Fibroblast of skin of back (primary cell): Measurements from ENCODE around the gene PAPSS2. TPM values are rescaled to one million over a fixed set of nuclear protein-coding genes. Genes with fewer than 3 reads are reported as not detected.
"Not testable (repeated sequence)": the region's sequence is repeated elsewhere in the genome, so short reads cannot be mapped to it uniquely, and the experiment has no call there.

Experiments used
- DNase-seq: peaks from one replicate; pipeline ENCODE4 v3.0.0-alpha.2; 2013
- polyA plus RNA-seq, 2 experiments: library from polyadenylated mRNA; unstranded; fragments of 120-200 nt; gene quantifications; one replicate each; pipeline ENCODE4 v1.2.1, GENCODE V29; 2013; ENCODE audit not compliant: insufficient read length in 2 of 2

PAPSS2 gene
- 49.8 TPM for polyA plus RNA-seq (2013, experiment 1 of 2; ENCODE audit: insufficient read length)
- polyA plus RNA-seq (2013, experiment 2 of 2; ENCODE audit: insufficient read length) = 48.9 TPM

DNA sequence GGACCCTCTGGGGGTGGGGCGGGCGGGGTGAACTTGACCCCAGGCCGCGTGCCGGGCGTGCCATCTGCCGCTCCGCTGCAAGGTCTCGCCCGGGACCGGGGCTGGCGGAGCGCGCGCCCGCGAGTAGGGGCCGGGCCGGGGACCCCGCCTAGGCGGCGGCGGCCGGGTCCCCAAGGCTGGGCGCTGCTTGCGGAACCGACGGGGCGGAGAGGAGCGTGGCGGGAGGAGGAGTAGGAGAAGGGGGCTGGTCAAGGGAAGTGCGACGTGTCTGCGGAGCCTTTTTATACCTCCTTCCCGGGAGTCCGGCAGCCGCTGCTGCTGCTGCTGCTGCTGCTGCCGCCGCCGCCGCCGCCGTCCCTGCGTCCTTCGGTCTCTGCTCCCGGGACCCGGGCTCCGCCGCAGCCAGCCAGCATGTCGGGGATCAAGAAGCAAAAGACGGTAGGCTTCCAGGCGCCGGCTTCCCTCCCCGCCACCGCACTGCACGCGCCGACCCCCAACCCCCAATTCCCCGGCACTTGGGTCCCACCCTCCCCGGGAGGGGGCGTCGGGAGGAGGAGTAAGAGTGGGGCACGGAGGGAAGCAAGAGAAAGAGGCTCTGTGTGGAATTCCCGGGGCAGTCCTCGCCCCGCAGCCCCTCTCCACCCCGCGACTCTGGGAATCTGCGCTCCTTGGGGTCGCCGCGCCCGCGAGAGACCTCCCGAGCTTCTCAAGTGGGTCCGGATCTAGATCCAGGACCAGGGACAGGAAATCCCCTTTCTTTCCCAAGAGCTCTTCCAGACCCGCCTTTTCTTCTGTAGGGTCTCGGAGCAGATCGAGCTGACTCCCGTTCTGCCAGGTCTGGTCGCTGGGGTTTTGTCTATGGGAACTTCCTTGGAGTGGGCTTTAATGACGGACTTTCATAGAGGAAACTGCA is at the start of gene PAPSS2:
Gene PAPSS2, plus strand, starts transcription at position 308 of the 913 bp plus-strand sequence. Its CDS starts 104 bp downstream, at position 412.
- DNase-seq = peak; percentile 76

DNA sequence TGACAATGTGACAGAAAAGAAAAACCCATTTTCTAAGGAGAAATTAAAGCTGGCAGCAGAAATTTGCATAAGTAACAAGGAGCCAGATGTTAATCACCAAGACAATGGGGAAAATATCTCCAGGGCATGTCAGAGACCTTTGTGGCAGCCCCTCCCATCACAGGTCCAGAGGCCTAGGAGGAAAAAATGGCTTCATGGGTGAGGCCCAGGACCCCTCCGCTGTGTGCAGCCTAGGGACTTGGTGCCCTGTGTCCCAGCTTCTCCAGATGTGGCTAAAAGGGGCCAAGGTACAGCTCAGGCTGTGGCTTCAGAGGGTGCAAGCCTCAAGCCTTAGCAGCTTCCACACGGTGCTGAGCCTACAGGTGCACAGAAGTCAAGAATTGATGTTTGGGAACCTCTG is 48.3 kb upstream of the PAPSS2 start:
- DNase-seq = not testable (repeated sequence)

DNA sequence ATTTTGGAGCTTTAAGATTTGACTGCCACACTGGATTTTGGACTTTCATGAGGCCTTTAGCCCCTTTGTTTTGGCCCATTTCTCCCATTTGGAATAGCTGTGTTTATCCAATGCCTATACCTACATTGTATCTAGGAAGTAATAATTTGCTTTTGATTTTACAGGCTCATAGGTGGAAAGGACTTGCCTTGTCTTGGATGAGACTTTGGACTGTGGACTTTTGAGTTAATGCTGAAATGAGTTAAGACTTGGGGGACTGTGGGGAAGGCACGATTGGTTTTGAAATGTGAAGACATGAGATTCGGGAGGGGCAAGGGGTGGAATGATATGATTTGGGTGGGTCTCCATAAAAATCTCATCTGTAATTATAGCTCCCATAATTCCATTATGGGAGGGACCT is 47.6 kb upstream of the PAPSS2 start:
- no peak for DNase-seq

DNA sequence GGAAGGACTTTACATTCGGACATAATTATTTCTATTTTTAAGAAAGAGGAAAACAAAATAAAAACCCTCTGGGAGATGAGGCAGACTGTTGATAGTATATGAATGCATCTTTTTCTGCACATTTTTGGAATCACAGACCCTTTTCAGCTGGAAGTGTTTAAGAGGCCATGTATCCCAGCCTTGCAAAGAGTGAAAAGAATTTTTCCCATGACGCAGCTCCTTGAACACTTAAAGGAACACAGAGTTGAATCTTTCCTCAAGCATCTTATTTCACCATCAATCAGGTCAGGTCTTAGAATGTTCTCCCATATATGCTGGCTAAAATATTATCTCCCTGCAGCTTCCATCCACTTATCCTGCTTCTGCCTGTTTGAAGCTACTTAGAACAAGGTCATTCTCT is 45.9 kb upstream of the PAPSS2 start:
- peak; percentile 33 for DNase-seq

DNA sequence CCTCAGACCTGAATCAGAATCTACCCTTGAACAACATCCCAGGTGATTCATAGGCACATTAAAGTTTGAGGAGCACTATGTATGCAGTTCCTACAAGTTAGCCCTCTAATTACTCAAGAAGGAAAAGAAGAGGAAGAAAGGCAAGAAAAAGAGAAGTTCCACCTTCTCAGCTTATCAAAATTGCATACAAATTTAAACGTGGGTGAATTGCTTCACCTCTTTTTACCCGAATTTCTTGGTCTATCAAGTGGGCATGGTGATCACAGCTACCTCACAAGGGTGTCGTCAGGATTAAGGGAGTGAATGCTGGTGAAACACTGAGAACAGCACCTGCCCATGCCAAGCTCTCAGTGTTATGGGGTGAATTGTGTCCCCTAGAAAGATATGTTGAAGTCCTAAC is 43.8 kb upstream of the PAPSS2 start:
- DNase-seq = no peak

DNA sequence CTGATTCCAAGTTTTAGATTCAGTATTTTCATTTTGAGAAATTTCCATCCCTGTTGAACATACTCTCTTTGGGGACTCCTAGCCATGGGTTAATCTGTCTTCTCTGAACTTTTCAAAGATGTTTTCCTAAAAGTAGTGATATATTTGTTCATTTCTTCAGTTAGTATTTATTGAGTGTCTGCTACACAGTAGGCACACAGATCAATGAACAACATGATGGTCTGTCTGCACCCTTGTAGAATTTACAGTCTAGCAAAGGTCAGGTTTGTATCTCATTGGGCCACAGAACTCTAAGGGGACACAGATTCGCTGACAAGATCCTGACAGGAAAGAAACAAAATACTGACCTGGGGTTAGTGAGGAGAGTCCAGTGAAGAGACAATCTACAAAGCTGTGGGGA is 42.2 kb upstream of the PAPSS2 start:
- no peak for DNase-seq

DNA sequence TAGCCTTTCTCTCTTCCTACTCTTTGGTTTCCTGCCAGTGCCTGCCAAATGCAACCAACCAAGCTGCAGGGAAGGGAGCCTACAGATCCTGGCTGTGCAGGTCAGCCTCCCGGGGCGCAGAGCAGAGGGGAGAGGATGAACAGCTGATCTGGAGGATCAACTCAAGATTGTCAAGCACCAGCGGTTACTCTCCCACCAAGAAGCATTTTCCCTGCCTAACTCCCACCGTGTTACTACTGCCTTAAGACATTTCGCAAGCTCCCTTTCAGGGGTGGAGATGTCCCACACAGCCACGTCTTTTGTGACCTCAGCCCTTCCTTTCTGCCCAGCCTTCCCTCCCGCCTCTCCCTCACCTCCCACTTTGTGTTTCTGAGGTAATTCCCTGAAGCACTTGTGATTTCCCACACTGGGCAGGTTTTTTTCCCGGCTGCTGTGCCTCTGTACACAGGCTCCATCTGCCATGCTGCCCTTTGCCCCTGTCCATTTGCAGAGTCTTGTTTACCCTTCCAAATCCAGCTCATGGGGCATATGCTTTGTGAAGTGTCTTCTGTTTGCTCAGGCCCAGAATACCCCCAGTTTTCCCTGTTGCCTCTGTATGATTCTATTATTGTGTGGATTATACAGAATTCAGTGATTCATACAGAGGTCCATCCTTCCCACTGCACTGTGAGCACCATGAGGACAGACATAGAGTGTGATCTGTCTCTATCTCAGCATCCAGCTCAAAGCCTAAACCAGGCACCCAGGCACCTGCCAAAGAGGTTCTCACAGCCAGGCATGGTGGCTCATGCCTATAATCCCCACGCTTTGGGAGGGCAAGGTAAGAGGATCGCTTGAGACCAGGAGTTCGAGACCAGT is 40.9 kb upstream of the PAPSS2 start:
- no peak for DNase-seq

DNA sequence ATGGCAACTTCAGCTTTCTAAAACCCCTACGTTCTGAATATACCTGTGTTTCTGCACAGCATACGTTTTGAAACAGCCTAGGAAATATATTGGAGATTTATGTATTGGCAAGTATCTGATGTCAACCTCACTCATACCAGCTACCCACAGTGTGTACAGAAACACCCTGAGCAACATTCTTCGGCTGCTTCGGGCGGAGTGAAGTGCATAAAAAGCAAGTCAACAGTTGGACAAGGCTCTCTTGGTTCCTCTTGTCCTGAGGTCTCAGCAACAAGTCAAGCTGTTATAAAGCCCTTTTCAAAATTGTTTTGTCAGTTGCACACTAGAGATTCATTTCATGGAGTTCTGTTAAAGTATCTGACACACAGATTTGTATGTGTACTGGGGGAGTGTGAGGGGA is 40.0 kb upstream of the PAPSS2 start:
- no peak for DNase-seq

DNA sequence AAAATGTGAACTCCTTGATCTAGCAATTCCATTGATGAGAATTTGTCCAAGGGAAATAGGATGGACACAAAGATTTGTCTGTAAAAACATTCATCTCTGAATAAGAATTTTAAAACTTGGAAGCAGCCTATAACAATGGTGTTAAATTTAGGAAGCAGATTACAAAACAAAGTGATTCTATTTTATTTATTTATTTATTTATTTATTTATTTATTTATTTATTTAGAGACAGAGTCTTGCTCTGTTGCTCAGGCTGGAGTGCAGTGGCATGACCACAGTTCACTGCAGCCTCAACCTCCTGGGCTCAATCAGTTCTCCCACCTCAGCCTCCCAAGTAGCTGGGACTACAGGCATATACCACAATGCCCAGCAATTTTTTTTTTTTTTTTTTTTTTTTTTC is 38.2 kb upstream of the PAPSS2 start:
- not testable (repeated sequence) for DNase-seq

DNA sequence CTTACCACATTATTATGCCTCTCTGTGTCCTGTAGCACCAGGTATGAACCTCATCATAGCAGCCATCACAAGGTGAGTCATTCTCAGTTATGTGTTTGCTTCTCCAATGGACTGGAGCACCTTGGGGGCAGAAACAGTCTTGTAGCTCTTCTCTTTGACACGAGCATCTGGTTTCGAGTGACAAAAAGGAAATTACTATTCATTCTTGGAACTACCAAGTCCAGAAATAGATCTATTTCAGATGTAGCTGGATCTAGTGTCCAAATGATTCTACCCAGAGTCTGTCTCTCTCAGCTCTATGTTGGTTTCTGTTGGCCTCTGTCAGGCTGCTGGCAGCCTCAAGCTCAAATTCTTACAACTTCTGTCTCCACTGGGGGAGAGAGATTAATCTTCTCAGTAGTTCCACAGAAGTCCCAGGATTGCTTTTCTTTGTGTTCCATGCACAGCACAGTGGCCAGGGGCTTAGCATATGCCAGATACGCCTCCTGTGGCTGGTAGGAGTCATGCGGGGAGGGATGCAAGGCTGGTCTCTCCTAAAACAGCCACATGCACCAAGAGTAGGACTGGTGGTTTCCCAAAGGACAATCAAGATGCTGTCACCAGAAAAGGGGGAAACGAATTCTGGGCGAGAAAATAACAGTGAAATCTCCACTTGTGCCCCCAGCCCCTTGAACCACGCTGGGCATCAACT is 37.2 kb upstream of the PAPSS2 start:
- DNase-seq = no peak

DNA sequence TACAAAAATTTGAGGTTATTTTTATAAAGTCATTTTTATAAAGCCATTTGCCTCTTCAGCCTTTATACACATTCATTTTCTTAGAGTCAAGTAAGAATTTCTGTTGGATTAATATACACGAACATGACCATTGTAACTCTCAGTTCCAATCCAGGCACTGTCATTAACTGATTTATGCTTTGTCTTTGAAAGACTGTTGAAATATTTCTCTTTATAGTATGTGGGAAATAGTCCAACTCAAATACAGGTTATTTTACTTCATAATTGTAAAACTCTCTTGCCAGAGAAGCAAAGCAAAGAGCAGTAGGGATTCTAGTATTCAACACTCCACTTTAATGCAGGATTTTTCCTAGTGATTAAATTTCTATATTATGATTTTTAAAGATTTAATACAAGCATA is 36.5 kb upstream of the PAPSS2 start:
- no peak for DNase-seq

DNA sequence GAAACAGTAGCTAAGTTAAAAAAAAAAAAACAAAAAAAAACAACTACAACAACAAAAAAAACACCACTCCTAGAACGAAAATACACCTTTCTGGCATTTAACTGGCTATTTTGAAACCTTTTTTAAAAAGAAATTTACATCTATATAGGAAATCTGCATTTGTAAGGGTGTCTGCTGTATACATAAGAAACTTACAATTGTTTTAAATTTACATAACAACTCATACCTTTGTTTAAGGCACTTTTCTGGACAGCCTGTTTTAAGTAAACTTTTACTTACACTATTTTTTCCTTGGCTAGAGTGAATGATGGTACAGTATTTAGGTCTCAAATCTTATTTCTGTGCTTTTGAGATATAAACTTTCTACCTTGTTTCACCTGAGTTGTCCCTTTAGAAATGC is 34.0 kb upstream of the PAPSS2 start:
- no peak for DNase-seq

DNA sequence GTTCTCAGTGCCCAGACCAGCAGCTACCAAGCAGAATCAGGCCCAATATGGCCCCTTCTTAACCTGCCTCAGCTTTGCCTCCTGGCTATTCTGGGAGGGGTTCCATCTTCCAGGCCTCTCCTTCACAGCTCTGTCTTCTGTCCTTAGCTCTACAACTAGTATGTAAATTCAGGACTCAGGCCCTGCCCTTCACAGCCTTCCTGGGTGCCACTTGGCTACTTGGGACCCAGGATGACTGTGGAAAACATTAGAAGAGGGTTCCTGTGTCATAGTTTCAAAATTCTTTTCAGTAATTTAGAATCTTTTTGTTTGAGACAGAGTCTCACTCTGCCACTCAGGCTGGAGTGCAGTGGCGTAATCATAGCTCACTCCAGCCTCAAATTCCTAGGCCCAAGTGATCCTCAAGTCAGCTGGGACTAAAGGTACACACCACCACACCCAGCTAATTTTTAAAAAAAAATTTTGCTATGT is 33.2 kb upstream of the PAPSS2 start:
- DNase-seq = no peak

DNA sequence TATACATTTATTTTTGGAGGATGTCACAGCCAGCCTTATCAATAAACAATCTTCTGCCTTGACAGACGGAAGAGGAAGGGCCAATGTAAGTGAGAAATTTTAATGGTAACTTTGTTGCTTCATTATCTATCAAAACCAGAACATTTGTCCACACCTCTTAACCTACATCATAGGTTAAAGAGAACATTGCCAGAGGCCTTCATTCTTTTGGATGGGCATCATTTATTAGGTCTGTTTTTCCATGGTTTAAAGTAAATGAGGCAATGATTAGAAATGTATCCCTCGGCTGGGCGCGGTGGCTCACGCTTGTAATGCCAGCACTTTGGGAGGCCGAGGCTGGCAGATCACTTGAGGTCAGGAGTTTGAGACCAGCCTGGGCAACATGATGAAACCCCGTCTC is 29.5 kb upstream of the PAPSS2 start:
- DNase-seq = no peak

DNA sequence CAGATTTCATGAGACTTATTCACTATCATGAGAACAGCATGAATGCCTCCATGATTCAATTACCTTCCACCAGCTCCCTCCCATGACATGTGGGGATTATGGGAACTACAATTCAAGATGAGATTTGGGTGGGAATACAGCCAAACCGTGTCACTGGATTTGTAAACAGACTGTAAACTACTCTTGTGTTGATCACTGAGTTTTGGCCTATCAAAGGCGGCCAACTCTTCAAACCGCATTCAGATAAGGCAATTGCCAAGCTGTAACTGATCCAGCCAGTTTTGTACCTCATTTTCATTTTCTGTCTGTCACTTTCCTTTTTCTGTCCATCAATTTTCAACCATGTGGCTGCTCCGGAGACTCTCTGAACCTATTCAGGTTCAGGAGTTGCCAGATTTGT is 27.2 kb upstream of the PAPSS2 start:
- DNase-seq = no peak

DNA sequence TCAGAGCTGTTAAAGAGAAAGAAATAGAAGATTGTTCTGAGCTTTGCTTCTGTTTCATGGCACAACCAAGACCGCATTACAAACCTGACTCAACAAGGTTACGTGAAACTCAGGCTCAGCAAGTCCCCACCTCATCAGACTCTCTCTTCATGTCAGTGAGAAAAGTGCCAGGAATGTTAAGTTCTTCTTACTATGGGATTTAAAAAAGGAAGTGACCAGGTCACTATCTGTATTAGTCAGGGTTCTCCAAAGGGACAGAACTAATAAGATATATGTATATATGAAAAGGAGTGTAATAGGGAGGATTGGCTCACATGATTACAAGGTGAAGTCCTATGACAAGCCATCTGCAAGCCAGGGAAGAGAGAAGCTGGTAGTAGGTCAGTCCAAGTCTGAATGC is 25.4 kb upstream of the PAPSS2 start:
- DNase-seq = no peak

DNA sequence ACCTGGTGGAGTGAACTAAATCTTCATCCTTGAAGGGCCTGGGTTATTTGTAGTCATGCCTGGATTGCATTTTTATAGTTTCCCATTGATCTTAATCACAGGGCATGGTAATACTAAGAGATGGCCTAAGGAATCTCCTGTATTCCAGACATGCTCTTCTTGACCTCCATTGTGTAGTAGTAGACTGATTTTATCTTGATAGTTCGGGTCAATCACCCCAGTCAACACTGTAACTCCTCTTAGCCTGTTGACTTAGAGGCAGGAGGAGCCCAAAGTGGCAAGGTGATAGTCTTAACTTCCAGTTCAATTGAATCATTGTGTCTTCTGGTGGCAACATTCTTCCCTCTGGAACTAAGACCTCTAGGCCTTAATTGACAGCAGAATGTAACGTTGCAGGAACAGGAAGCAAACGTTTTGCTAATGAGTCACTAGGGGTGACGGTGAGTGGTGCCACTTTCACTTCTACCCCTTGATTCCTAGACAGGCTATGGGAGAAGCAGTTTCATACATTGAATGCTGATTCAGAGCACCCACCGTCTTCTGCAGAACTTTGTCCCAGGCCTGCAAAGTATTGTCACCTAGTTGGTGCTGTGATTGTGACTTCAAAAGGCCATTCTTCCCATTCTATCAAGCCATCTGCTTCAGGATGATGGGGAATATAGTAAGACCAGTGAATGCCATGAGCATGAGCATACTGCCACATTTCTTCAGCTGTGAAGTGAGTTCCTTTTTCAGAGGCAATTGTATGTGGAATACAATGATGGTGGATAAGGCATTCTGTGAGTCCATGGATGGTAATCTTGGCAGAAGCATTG is 24.0 kb upstream of the PAPSS2 start:
- DNase-seq = peak; percentile 91

DNA sequence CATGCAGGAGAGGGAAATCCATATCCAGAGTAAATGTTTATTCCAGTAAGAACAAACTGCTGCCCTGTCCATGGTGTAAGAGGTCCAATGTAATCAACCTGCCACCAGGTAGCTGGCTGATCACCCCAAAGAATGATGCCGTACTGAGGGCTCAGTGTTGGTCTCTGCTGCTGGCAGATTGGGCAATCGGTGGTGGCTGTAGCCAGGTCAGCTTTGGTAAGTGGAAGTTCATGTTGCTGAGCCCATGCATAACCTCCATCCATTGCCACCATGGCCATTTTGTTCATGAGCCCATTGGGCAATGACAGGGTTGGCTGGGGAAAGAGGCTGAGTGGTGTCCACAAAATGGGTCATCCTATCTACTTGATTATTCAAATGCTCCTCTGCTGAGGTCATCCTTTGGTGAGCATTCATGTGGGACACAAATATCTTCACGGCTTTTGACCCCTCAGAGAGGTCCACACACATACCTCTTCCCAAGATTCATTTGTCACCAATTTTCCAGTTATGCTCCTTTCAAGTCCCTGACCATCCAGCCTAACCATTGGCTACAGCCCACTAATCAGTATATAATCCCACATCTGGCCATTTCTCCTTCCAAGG is 23.3 kb upstream of the PAPSS2 start:
- no peak for DNase-seq

DNA sequence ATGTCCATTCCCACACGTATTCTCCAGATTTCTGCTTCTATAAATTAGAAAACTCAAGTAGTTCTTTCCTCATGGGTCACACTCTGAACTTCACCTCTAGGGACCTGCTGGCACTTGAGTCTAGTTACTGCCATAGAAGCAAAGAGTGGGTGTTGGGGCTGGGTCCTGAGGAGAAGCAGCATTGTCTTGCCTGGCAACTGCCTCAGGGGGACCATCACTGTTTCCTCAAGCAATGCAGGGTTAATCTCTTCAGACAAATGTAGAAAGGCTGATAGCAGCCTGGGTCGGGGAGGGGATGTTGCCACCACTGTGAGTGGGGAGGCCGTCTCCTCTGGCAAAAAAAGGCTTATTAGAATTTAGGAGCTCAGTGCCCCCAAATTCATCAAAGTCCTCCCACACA is 20.2 kb upstream of the PAPSS2 start:
- DNase-seq = no peak

DNA sequence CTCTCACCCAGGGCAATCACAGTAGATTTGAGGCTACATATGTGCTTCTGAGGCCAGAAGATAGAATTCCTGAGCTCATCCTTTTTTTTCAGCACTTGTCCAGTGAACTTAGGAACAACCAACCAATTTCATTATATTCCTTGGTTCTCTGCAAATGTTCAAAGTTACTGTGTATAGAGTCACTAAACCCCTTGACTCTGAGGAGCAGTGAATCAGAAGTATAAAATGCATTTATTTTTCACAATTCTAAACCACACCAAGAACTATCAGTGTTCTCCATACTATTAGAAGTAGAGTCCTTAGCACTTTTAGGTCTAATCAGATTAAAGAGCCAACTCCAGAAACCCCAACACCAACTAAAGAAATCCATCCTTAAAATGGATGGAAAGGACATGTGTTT is 19.6 kb upstream of the PAPSS2 start:
- no peak for DNase-seq

DNA sequence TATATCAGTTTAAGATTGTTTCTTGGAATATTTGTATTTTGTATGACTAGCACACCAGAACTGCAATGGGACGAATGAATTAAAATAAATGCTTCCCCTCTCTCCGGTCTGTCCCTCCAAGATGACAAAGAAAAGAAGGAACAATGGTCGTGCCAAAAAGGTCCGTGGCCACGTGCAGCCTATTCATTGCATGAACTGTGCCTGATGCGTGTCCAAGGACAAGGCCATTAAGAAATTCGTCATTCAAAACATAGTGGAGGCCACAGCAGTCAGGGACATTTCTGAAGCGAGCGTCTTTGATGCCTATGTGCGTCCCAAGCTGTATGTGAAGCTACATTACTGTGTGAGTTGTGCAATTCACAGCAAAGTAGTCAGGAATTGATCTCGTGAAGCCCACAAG is 17.2 kb upstream of the PAPSS2 start:
- no peak for DNase-seq
